GM19467 (cell line): ENCODE measurements around the gene PCBP3.
"Not testable (repeated sequence)": the region's sequence is repeated elsewhere in the genome, so short reads cannot be mapped to it uniquely, and the experiment has no call there.

Experiments
- ATAC-seq: cut with Tn5 transposase; IDR thresholded peaks from one replicate; pipeline ENCODE4 v1.9.1; 2021; ENCODE audit warnings: mild to moderate bottlenecking, moderate library complexity; ENCODE audit not compliant: unreplicated experiment

Gene PCBP3

GRCh38 chr21:45802956-45803617, 159.6 kb downstream of the PCBP3 start:
- ATAC-seq = no peak

- ATAC-seq = no peak
These were observed 160.3 kb downstream of the PCBP3 start for GRCh38 chr21:45803618-45804340.

GRCh38 chr21:45804809-45805313, 161.3 kb downstream of the PCBP3 start:
- ATAC-seq = no peak

GRCh38 chr21:45805321-45805720, 161.8 kb downstream of the PCBP3 start:
- ATAC-seq = no peak

GRCh38 chr21:45806042-45806441, 162.5 kb downstream of the PCBP3 start:
- ATAC-seq = no peak

- not testable (repeated sequence) for ATAC-seq
These were observed 165.1 kb downstream of the PCBP3 start for GRCh38 chr21:45808663-45809062.

GRCh38 chr21:45809421-45809820, 165.9 kb downstream of the PCBP3 start:
- no peak for ATAC-seq

- no peak for ATAC-seq
These were observed 167.6 kb downstream of the PCBP3 start for GRCh38 chr21:45811136-45811535.

- ATAC-seq = not testable (repeated sequence)
These were observed 170.8 kb downstream of the PCBP3 start for GRCh38 chr21:45814210-45814940.

- not testable (repeated sequence) for ATAC-seq
These were observed 172.3 kb downstream of the PCBP3 start for GRCh38 chr21:45815781-45816180.

- ATAC-seq = no peak
These were observed 173.3 kb downstream of the PCBP3 start for GRCh38 chr21:45816794-45817193.

GRCh38 chr21:45817345-45817744, 173.8 kb downstream of the PCBP3 start:
- ATAC-seq = no peak

- no peak for ATAC-seq
These were observed 174.9 kb downstream of the PCBP3 start for GRCh38 chr21:45818276-45818903.

GRCh38 chr21:45818904-45819285, 175.4 kb downstream of the PCBP3 start:
- ATAC-seq = no peak

GRCh38 chr21:45819478-45820170, 176.1 kb downstream of the PCBP3 start:
- ATAC-seq = no peak

GRCh38 chr21:45820171-45821091, 176.9 kb downstream of the PCBP3 start:
- ATAC-seq = no peak

- ATAC-seq = no peak
These were observed 177.9 kb downstream of the PCBP3 start for GRCh38 chr21:45821315-45821962.

- no peak for ATAC-seq
These were observed 178.5 kb downstream of the PCBP3 start for GRCh38 chr21:45821998-45822397.
